Measurements from ENCODE around the gene THEM5.
"Not testable (repeated sequence)": the region's sequence is repeated elsewhere in the genome, so short reads cannot be mapped to it uniquely, and the experiment has no call there.

The THEM5 gene

DNA sequence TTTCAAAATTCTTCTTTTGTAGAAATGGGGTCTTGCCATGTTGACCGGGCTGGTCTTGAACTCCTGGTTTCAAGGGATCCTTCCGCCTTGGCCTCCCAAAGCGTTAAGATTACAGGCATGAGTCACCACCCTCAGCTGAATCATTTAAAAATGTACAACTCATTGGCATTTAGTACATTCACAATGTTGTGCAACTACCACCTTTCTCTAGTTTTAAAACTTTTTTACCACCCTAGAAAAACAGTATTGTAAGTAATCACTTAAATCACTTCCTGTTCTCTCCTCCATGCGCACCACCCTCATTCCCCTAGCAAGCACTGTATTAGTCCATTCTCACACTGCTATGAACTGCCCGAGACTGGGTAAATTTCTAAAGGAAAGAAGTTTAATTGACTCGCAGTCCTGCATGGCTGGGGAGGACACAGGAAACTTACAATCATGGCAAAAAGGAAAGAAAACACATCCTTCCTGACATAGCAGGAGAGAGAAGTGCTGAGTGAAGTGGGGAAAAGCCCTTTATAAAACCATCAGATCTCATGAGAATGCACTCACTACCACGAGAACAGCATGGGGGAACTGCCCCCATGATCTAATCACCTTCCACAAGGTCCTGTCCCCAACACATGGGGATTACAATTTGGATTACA lies 14.4 kb upstream of the THEM5 start:
- DNase-seq (ENCODE audit: low spot score): no peak

DNA sequence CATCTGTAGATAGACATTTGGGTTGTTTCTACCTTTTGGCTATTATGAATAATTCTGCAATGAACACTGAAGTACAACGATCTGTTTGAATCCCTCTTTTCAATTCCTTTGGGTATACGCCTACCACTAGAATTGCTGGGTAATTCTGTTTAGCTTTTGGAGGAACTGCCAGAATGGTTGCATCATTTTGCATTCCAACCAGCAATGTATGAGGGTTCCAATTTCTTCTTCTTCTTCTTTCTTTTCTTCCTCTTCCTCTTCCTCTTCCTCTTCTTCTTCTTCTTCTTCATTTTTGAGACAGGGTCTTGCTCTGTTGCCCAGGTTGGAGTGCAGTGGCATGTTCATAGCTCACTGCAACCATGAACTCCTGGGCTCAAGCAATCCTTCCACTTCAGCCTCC lies 13.8 kb upstream of the THEM5 start:
- DNase-seq (ENCODE audit: low spot score): no peak

DNA sequence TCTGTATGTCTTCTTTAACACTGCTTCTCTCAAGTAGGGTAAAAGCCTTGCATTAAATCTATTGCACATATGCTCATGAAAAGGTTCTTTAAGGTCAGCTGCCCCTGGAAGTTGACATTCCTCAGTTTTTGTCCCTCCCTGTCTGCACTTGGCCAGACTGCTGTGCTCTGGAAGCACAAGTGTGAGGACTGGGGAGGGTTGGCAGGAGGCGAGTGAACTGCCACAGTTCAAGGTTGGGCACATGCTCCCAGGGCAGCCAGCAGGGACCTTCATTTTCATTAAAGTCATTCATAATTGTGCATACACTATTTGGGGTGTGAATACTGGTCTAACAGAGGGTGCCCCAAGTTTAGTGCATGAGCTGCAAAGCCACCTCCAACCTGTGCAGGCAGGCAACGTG lies 10.9 kb upstream of the THEM5 start:
- no peak for DNase-seq (ENCODE audit: low spot score)

DNA sequence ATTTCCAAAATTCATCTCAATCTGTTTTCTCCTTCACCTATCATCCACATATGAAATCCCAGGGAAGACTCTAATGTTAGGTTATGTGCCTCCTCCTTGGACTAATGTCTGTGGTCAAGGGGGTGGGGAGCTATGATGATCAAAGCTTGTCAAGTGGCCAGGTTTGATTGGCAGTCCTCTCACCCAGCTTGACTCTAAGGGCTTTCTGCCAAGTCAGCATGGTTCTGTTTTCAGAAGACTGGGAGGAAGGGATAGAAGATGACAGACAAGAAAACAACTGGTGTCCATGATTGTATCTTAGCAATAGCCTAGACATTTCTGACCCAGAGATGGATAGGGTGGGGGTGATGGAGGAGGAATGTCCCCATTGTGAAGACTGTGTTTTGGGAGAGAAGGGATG lies 9.1 kb upstream of the THEM5 start:
- DNase-seq (ENCODE audit: low spot score): no peak

DNA sequence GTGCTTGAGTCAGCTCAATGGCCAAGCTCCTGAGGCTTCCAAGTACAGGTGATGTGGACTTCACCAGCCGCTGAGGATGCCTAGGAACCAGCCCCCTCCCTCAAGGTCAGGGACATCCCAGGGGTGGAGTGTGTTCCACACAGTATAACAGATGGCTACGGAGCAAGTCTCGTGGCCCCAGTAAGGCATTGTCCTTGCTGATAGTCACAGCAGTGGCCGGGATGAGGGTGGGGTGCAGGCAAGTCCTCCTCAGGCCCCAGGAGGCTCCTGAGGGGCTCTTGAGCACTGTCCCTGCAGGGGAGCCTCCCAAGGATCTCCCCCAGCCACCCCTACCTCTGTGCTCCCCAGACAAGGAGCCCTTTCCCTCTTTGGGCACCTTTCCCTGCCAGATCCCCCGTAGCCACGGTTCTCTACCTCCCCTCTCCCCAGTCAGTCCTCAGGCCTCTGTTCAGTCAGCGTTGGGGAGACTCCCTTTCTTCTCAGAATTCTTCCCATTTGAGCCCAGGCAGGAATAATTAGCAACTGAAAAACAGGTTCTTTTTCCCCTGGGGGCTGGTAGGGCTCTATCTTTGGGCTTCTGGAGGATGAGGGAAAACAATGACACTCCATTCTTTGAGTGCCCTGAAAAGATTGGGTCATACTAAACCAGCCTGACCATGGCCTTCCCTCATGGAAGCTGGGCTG lies 7.1 kb upstream of the THEM5 start:
- DNase-seq (ENCODE audit: low spot score): no peak

DNA sequence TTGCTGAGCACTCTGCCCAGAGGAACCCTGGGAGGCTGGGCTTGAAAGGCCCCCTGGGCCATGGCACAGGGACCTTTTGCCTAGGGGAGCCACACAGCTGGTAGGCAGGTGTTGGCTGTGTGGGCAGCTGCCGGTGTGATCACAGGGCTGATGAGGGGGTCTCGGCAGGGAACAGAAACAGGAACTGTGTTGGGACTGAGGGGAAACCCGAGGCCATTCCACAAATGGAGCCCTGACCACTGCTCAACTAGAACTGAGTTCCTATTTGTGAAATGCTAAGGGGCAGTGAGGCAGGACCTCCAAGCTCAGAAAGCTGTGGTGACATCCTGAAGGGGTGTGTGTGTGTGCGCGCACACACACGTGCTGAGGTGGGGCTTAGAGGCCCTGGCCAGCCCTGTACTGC lies 6.4 kb upstream of the THEM5 start:
- DNase-seq (ENCODE audit: low spot score): no peak

DNA sequence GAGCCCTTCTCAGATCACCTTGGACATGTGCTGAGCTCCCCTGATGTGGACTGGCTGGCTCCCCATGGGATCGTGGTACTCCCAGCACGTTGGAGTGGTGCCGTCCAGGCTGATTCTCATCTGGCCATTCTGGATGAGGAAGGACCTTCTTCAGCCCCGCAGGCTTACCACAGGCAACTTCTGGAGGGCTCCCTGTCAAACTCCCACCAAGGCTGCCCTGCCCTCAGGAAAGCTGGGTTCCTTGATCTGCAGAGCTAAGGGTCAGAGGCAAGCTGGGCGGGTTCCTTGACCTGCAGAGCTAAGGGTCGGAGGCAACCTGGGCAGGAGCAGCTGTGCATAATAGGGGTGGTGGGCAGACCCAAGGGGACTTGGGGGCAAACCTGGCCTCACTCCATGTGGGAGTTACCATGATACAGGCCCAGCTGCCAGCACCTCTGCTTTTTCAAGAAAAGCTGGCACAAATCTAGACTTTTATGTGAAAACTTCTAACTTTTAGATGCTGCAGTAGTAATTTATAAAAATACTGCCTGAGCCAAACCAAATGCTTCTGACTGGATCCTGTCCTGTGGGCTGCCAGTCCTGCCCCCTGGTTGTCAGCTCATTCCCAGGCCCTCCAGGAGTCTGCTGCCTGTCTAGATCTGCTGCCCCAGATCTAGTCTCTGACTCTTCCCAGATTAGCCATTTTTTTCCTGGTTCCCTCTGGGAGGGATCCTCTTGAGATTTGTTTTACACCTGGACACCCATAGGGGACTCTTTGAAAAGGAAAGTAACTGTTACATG lies 5.6 kb upstream of the THEM5 start:
- no peak for DNase-seq (ENCODE audit: low spot score)

DNA sequence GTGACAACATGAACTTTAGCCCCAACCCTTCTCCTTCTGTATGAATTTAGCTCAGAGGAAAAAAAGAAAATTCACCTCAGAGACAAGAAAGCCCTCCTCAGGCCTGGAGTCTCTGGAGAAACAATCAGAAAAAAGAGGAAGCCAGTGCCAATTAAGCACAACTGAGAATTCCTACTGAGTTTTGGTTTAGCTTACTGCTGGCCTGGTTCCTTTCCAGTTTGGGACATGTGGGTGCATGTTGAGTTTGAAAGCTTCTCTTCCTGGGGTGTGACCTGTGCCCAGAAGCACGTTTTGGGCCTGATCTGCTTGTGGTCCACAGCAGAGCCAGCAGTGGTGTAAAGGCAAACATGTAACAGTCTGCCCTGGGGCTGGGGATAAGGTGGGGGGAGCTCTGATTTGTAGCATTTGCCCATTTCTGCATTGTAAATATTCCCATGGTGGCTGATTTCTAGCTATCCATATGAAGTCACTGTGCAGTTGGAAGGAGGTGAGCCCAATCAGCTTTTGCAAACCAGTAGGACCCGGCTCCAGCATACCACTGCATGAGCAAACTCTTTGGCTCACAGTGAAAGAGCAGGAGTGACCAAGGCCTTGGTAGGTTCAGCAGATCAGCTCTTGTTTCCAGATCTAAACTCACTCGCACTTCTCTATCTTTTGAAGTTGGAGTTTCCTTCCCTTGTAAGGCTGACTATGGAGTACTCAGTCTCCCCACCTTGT lies 4.7 kb upstream of the THEM5 start:
- no peak for DNase-seq (ENCODE audit: low spot score)

DNA sequence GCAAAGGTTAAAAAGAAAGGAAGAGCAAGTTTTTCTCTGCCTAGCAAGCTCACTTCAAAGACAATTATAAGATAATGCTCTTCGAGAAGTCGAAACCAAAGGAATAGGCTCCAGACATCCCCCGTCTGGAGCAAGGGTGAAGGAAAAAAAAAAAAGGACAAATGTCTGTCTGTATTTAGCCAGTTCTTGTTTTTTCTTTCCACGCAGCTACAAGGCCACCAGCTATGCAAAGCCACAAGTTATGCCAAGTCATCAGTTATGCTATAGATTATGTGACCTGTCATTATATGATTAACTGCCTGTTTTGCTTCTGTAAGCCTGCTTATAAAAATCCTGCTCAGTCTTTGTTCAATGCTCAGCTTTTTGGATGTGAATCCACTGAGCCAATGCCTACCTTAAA lies 2.4 kb upstream of the THEM5 start:
- DNase-seq (ENCODE audit: low spot score): no peak

DNA sequence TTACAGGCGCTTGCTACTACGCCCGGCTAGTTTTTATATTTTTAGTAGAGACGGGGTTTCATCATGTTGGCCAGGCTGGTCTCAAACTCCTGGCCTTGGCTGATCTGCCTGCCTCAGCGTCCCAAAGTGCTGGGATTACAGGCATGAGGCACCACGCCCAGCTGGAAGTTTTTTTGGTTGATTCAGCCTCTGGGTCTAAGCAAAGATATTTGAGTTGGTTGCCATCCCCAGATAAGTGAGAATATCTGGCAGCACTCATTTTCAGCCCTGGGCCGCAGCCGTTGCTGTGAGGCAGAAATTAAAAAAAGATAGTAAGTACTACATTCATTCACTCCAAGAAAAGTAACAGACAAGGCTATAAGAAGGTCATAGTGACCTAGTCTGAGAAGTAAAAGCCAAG lies 2.0 kb upstream of the THEM5 start:
- DNase-seq (ENCODE audit: low spot score): not testable (repeated sequence)

DNA sequence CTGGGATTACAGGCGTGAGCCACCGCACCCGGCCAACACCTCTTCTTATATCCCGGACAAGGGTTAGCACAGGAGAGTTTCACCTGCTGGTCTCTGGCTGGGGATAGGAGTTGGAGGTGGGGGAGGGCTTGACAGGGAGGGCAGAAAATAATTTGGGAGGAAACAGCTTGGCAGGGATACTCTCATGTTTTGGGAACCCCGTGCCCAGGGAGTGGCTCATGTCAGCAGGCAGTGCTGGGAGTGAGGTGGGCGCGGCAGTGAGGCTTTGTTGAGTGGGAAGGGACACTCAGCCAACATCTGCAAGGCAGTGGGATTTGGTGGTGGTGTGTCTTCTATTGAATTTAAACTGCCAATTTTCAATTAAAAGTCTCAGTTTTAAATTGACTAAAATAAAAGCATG lies 1.1 kb upstream of the THEM5 start:
- DNase-seq (ENCODE audit: low spot score): no peak

DNA sequence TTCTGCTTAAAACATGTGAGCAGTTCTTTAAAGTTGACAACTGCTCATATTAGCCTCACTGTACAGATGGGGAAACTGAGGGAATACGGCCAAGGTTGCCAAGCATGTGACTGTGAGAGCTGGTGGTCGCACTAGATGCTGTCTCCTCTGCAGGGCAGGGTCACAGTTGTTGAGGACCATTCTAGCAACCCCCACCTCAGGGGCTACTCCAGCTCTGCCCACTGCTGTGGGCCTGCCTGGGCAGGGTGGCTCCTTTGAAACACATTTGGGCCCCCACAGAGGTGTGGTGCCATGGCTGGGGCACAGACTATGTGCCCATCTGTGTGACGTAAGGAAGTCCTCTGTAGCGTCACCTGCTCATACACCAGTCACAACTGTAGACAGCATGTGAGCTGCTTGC lies 779 bp downstream of the THEM5 start:
- DNase-seq (ENCODE audit: low spot score): no peak

DNA sequence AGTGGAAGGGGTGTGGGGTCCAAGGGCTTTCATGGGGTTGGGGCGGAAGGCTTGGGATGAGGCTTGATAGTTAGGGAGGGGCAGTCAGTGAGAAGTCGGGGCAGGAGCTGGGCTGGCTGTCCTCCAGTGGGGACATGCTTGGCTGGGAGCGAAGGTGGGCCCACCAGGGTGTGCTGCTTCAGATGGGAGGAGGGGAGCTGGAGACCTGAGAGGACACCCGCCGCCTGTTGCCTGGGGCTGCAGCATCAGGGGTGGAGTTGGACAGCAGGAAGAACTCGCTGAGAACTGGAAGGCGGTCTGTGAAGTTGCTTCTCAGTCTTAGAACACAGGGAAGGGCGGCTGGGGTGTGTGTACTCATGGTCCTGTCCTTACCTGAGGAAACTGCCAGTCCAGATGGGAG lies 1.6 kb downstream of the THEM5 start:
- DNase-seq (ENCODE audit: low spot score): no peak

DNA sequence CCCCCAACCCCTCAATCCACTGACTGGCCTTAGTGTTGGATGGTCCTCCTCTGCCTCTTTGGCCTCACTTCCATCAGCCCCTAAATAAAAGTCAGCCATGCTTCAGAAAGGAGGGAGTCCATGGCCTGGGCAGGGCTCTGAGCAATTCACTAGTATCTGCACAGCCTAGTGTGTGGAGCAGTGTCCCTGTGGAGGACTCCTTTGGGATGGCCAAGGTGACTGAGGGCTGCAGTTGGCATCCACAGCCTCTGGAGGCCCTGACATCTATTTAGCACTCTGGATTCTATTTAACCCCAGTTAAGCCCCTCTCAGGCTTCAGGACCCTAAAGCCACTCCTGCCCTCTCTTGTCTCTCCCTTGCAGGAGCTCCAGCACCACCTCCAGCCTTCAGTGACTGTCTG lies 3.6 kb downstream of the THEM5 start:
- no peak for DNase-seq (ENCODE audit: low spot score)

DNA sequence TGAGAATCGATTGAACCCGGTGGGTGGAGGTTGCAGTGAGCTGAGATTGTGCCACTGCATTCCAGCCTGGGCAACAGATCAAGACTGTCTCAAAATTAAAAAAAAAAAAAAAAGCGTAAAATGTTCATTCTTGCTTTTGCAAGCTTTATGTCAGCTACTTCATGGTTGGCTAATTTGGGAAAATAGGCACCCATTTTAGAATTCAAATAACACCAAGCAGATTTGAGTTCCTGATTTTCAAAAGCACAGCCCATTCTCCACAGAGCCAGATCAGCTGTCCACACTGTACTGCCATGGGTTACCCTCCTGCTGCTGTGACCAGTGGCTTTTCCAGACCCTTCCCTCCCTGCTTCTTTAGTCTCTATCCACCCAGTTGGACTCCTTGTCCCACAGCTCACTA lies 4.4 kb downstream of the THEM5 start:
- DNase-seq (ENCODE audit: low spot score): no peak

DNA sequence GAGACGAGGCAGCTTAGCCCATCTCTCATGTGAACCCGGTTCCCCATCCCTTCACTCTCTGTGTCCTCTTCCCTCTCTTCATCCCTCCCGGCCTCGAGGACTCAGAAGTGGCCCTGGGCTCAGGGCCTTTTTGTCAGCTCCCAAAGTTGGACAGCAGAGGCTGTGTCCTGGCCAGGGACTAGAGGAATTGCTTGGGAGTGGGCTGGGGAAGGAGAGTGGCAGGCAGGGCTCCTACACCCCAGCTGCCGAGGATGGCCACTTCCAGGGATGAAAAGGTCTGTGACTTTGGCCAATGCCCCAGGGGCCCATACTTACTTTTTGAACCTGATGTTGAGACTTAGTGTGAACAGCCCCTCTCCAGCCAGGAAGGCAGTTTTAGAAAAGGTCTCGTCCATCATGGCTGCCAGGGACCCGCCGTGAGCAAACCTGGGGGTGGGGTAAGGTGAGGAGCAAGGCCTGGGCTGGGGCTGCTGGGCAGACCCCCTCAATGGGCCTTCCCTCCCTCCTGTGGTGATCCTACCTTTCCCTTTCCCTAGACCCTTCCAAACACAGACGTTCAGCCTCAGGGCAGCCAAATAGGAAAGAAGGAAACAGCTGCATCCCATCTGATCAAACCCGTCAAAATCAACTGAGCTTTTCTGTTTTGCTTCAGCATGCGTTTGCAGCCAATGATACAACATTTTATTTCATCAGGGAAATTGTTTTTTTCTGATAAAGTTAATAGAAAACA lies 5.5 kb downstream of the THEM5 start:
- DNase-seq (ENCODE audit: low spot score): no peak

DNA sequence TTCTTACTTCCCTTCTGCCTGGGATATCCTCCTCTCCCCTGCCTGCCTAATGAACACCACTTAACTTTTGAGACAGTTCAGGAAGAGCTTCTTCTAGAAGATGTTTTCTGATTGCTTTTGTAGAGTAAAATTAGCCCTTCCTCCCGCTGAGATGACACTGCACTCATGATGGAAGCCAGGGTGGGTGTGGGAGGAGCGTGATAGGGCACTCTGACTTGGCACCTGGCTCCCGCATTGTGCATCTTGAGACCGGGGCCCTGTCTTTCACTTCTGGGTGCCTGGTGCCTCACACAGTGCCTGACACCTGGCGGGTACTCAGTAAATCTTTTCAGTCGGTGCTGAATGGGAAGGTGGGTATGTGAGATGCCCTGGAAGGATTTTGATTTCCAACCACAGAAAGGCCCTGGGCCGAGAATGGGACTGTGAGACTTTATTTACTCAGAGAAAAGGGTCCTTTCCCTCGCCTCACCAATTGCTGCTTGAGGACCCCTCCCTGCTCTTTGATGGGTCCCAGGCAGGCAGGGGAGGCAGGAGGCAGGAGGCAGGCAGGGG lies 6.8 kb downstream of the THEM5 start:
- DNase-seq (ENCODE audit: low spot score): no peak

DNA sequence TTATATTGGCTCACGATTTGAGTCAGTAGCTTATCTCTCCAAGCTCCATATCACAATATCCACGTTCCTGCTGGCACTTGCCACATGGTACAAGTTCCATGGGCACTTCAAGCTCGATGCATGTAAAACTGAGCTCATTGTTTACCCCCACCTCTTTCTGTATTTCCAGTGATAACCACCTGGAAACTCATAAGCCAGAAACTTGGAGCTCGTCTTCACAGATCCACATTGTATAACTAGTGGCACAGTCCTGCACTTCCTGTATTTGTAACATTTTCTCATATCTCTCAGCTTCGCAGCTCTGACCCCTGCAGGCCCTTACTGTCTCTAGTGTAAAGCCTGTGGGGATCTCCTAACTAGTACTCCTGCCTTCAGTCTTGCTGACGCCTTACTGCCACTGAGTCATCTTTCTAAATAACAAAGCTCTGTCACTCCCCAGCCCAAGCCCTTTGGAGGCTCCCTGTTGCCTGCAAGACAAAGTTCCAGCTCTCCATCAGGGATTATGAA lies 7.4 kb downstream of the THEM5 start:
- peak; percentile 78 for DNase-seq (ENCODE audit: low spot score)

DNA sequence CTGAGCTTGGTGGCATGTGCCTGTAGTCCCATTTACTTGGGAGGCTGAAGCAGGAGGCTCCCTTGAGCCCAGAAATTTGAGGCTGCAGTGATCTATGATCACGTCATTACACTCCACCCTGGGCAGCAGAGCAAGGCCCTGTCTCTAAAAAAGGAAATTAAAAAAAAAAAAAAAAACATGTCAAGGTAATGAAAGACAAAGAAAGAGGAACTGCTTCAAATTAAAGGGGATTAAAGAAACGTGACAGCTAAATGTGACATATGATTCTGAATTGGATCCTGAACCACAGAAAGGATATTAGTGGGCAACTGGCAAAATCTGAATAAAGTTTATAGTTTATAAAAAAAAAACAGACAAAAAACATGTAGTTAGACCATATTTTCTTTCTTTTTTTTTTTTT lies 10.1 kb downstream of the THEM5 start:
- DNase-seq (ENCODE audit: low spot score): no peak

DNA sequence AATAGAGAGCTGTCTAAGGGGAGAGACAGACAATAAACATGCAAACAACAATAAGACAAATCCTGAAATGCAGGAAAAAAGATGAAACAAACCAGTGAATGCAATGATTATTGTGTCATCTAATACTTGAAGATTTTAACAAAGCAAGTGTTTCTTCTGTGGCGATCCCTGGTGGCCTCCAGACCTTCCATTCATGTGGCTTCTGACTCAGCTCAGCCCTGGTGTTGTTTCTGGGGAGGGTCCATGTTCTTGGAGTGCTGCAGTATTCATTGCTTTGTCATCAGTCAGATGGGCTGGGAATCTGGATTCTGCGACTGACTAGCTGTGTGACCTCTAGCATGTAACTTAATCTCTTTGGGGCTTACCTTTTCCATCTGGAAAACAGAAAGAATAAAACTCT lies 12.4 kb downstream of the THEM5 start:
- DNase-seq (ENCODE audit: low spot score): no peak

DNA sequence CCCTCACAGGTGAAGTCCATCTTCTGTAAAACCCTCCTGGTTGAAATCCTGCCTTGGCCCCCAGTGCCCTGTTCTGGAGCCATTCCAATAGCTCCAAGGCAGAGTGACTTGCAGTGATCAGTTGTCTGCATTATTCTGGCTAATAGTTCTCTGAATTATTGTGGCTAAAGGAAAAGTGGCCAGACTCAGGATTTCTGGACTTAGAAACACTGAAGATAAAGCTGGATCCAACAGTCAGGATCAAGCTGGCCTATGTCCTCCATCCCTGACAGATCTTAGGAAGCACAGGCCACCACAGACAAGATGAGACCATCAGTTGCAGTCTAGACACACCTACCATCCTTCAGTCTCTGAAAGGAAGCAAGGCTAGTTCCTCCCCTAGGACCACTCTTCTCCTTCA lies 13.1 kb downstream of the THEM5 start:
- no peak for DNase-seq (ENCODE audit: low spot score)
